Lower lobe of right lung (tissue), 2 donors: Measurements from ENCODE around the gene WDFY4. TPM values are rescaled to one million over a fixed set of nuclear protein-coding genes. Genes with fewer than 3 reads are reported as not detected.

ENCODE experiments used
- ATAC-seq, 2 donors: fragments of 200-7000 bp; cut with Tn5 transposase; one replicate each; pipeline ENCODE4 v1.9.1; 2020 to 2022; ENCODE audit warnings: mild to moderate bottlenecking in 2 of 2, moderate library complexity in 2 of 2
- DNase-seq: peaks from one replicate; pipeline ENCODE4 v3.0.0-alpha.2; 2020
- H3K27ac ChIP-seq: fragments of 200-600 bp; one replicate; pipeline ENCODE4 v1.8.0; 2022
- H3K27me3 ChIP-seq: fragments of 200-600 bp; one replicate; pipeline ENCODE4 v1.8.0; 2022; ENCODE audit warnings: low read depth
- H3K36me3 ChIP-seq: fragments of 200-600 bp; one replicate; pipeline ENCODE4 v1.8.0; 2022; ENCODE audit warnings: mild to moderate bottlenecking
- H3K4me1 ChIP-seq: fragments of 200-600 bp; one replicate; pipeline ENCODE4 v1.8.0; 2022
- H3K4me3 ChIP-seq: fragments of 200-600 bp; one replicate; pipeline ENCODE4 v1.8.0; 2022; ENCODE audit warnings: mild to moderate bottlenecking
- H3K9me3 ChIP-seq: fragments of 200-600 bp; one replicate; pipeline ENCODE4 v1.8.0; 2022
- CTCF ChIP-seq: fragments of 200-600 bp; IDR thresholded peaks from one replicate; pipeline ENCODE4 v1.8.0; 2022; ENCODE audit warnings: antibody characterized with exemption, mild to moderate bottlenecking
- intact Hi-C: fragments of 100-400 bp; cut with DNase I; formaldehyde crosslinking; loops from one replicate; pipeline ENCODE4 v1.11.0; 2022
- total RNA-seq: library from RNA; stranded (reverse); fragmentation: NEBNext Ultra II Directional; extraction: Animal tissue kit (Norgen Biotek cat#: 25700); gene quantifications from one replicate; pipeline ENCODE4 v1.2.1, GENCODE V29; 2021
- donor health status: DM: no; HTN: yes; CAD: no; lungs with severe emphysema.

WDFY4 gene
- total RNA-seq, 1 donor from 2014 or later: 44.4 TPM

- no peaks in the 10 kb centered on the region for H3K36me3 ChIP-seq
- peaks cover 7% of the 10 kb centered on the region for H3K9me3 ChIP-seq
- no peaks in the 10 kb centered on the region for H3K27me3 ChIP-seq
- no peak overlapping the region for H3K4me3 ChIP-seq
- H3K4me1 ChIP-seq: peaks cover 23% of the 10 kb centered on the region
- ATAC-seq (no peak), DNase-seq (no peak)
- intact Hi-C loops: no loop called here
- TF ChIP-seq CTCF: no peak
- no peak overlapping the region for H3K27ac ChIP-seq
Observed at GRCh38 chr10:48710647-48711275, 26.1 kb downstream of the WDFY4 start.

GRCh38 chr10:48711830-48712229, 27.2 kb downstream of the WDFY4 start:
- no peaks in the 10 kb centered on the region for H3K27me3 ChIP-seq
- ATAC-seq: no peak
- DNase-seq: no peak
- no peak overlapping the region for H3K27ac ChIP-seq
- no peaks in the 10 kb centered on the region for H3K36me3 ChIP-seq
- no peak overlapping the region for H3K4me3 ChIP-seq
- peaks cover 23% of the 10 kb centered on the region for H3K4me1 ChIP-seq
- intact Hi-C loops: no loop called here
- TF ChIP-seq CTCF: no peak
- peaks cover 7% of the 10 kb centered on the region for H3K9me3 ChIP-seq

- no peak overlapping the region for H3K27ac ChIP-seq
- no peaks in the 10 kb centered on the region for H3K27me3 ChIP-seq
- intact Hi-C loops: no loop called here
- H3K4me3 ChIP-seq: no peak overlapping the region
- DNase-seq: no peak
- peaks cover 7% of the 10 kb centered on the region for H3K9me3 ChIP-seq
- peaks cover 10% of the 10 kb centered on the region for H3K4me1 ChIP-seq
- peak; percentile 50 to 78 for ATAC-seq
- no peaks in the 10 kb centered on the region for H3K36me3 ChIP-seq
- no peak for TF ChIP-seq CTCF
Observed at GRCh38 chr10:48714088-48714487, 29.4 kb downstream of the WDFY4 start.

- Histone ChIP-seq H3K4me1 (peaks cover 10% of the 10 kb centered on the region), H3K4me3 (no peak overlapping the region), H3K27me3 (no peaks in the 10 kb centered on the region), H3K36me3 (peaks cover 2% of the 10 kb centered on the region), H3K9me3 (peaks cover 7% of the 10 kb centered on the region), H3K27ac (no peak overlapping the region)
- DNase-seq (no peak), ATAC-seq (no peak)
- no peak for TF ChIP-seq CTCF
- intact Hi-C loops: no loop called here
Observed at GRCh38 chr10:48716416-48716815, 31.7 kb downstream of the WDFY4 start.

GRCh38 chr10:48720611-48721010, 35.9 kb downstream of the WDFY4 start:
- Histone ChIP-seq H3K9me3 (no peaks in the 10 kb centered on the region), H3K27ac (no peak overlapping the region), H3K36me3 (peaks cover 6% of the 10 kb centered on the region), H3K4me1 (peaks cover 8% of the 10 kb centered on the region), H3K4me3 (no peak overlapping the region), H3K27me3 (no peaks in the 10 kb centered on the region)
- DNase-seq (no peak), ATAC-seq (no peak)
- no peak for TF ChIP-seq CTCF
- intact Hi-C loops: no loop called here
